HCT116 (cell line): ENCODE data around the gene SLC2A1. TPM values are rescaled to one million over a fixed set of nuclear protein-coding genes. Genes with fewer than 3 reads are reported as not detected.

Experiments
- ATAC-seq: fragments of 200-7000 bp; cut with Tn5 transposase; 2 replicates; pipeline ENCODE4 v1.9.1; 2020; ENCODE audit warnings: mild to moderate bottlenecking, moderate library complexity
- BruUV-seq: library from RNA; stranded (reverse); fragments of 400-500 nt; replicated peaks from 2 replicates; lab custom pipeline; 2021; lab: Mats Ljungman, UMichigan
- CTCF ChIA-PET: fragments of 300-600 bp; sonication (Branson Sonifier 250); formaldehyde crosslinking; loops from one replicate; lab custom pipeline; 2021; ENCODE audit warnings: antibody characterized with exemption; lab: Charles Lee
- POLR2A ChIA-PET: fragments of 300-600, 350-600 bp; sonication (Branson Sonifier 250); formaldehyde crosslinking; loops from one replicate; lab custom pipeline; 2021; ENCODE audit warnings: antibody characterized with exemption; lab: Charles Lee
- RAD21 ChIA-PET, 2 experiments: fragments of 300-600 bp; sonication (Branson Sonifier 250); formaldehyde crosslinking; loops; one replicate each; lab custom pipeline; 2023; ENCODE audit warnings: low total read pairs in 2 of 2; ENCODE audit not compliant: uncharacterized antibody in 2 of 2, unreplicated experiment in 2 of 2, low non-redundant PET in 1 of 2; lab: Charles Lee
- DNase-seq: peaks from one replicate; pipeline ENCODE4 v3.0.0-alpha.2; 2010; ENCODE audit warnings: low read depth, low spot score
- H2AFZ ChIP-seq: fragments of 200-600 bp; shearing (Covaris generic), sonication (generic); 2 replicates; pipeline ENCODE4 v1.6.1; 2017; ENCODE audit warnings: low read depth, mixed run types, mixed read lengths, antibody characterized with exemption, low read length; ENCODE audit not compliant: poor library complexity, severe bottlenecking
- H3K27ac ChIP-seq: 2 replicates; pipeline ENCODE4 v1.5.1; 2012; ENCODE audit warnings: low read depth, low read length
- H3K27me3 ChIP-seq: fragments of 200-600 bp; sonication (generic); 2 replicates; pipeline ENCODE4 v1.6.1; 2016; ENCODE audit warnings: mixed run types, low read length, mixed read lengths; ENCODE audit not compliant: insufficient read depth
- H3K36me3 ChIP-seq, 2 experiments: fragments of 200-500 bp in 1 of 2; fragments of 200-600 bp in 1 of 2; sonication (Bioruptor generic) in 1 of 2; sonication (generic) in 1 of 2; 2 replicates each; pipeline versions ENCODE4 v1.5.1 to v1.6.1; 2014 to 2016; ENCODE audit warnings: low read length in 2 of 2, inconsistent platforms in 1 of 2, mixed read lengths in 1 of 2, mixed run types in 1 of 2; ENCODE audit not compliant: insufficient read depth in 2 of 2, control insufficient read depth in 1 of 2
- H3K4me1 ChIP-seq, 2 experiments: fragments of 200-600 bp in 1 of 2; sonication (generic) in 1 of 2; 2 replicates each; pipeline versions ENCODE4 v1.5.1 to v1.6.1; 2012 to 2017; ENCODE audit warnings: low read length in 2 of 2, inconsistent platforms in 1 of 2, mild to moderate bottlenecking in 1 of 2, mixed read lengths in 1 of 2, mixed run types in 1 of 2, moderate library complexity in 1 of 2; ENCODE audit not compliant: insufficient read depth in 2 of 2, control insufficient read depth in 1 of 2
- H3K4me2 ChIP-seq: fragments of 200-600 bp; sonication (generic); 2 replicates; pipeline ENCODE4 v1.6.1; 2017; ENCODE audit warnings: mixed run types, low read length, mixed read lengths
- H3K4me3 ChIP-seq, 2 experiments: fragments of 200-600 bp in 1 of 2; sonication (generic) in 1 of 2; replicated peaks in 1 of 2; 2 replicates each; pipeline ENCODE4 v1.5.1; 2011 to 2016; ENCODE audit warnings: low read length in 2 of 2, control low read depth in 1 of 2, low read depth in 1 of 2, mild to moderate bottlenecking in 1 of 2, mixed read lengths in 1 of 2, mixed run types in 1 of 2
- H3K79me2 ChIP-seq: fragments of 200-600 bp; sonication (generic); 2 replicates; pipeline ENCODE4 v1.6.1; 2017; ENCODE audit warnings: mild to moderate bottlenecking, mixed run types, low read length, moderate library complexity, mixed read lengths; ENCODE audit not compliant: insufficient read depth
- H3K9ac ChIP-seq: fragments of 200-600 bp; sonication (generic); 2 replicates; pipeline ENCODE4 v1.6.1; 2016; ENCODE audit warnings: low read length, mixed read lengths
- H3K9me2 ChIP-seq: fragments of 200-600 bp; sonication (generic), shearing (Covaris generic); 2 replicates; pipeline ENCODE4 v1.6.1; 2017; ENCODE audit warnings: mixed run types, mild to moderate bottlenecking, moderate library complexity; ENCODE audit not compliant: insufficient read depth
- H3K9me3 ChIP-seq, 2 experiments: fragments of 200-500 bp in 1 of 2; fragments of 200-600 bp in 1 of 2; sonication (Bioruptor generic) in 1 of 2; sonication (generic) in 1 of 2; 2 replicates each; pipeline ENCODE4 v1.6.1; 2014 to 2017; ENCODE audit warnings: low read length in 2 of 2, mixed read lengths in 2 of 2, inconsistent platforms in 1 of 2, low read depth in 1 of 2, mild to moderate bottlenecking in 1 of 2, mixed run types in 1 of 2, moderate library complexity in 1 of 2; ENCODE audit not compliant: control insufficient read depth in 1 of 2, insufficient read depth in 1 of 2
- H4K20me1 ChIP-seq: fragments of 200-600 bp; sonication (generic), shearing (Covaris generic); 2 replicates; pipeline ENCODE4 v1.6.1; 2017; ENCODE audit warnings: mixed run types, mild to moderate bottlenecking, moderate library complexity; ENCODE audit not compliant: insufficient read depth
- CBX3 ChIP-seq: IDR thresholded peaks from 2 replicates; pipeline ENCODE4 v1.6.1; 2012; ENCODE audit warnings: low read depth
- CEBPB ChIP-seq: IDR thresholded peaks from 2 replicates; pipeline ENCODE4 v1.6.1; 2012; ENCODE audit warnings: low read depth
- CTCF ChIP-seq, 3 experiments: fragments of 200-600 bp in 1 of 3; sonication (generic) in 1 of 3; IDR thresholded peaks in 2 of 3; conservative IDR thresholded peaks in 1 of 3; 2 replicates each; pipeline ENCODE4 v1.5.1; 2012 to 2017; ENCODE audit warnings: low read depth in 2 of 3, low read length in 2 of 3, antibody characterized with exemption in 1 of 3, borderline replicate concordance in 1 of 3, control low read depth in 1 of 3, mild to moderate bottlenecking in 1 of 3, mixed read lengths in 1 of 3, mixed run types in 1 of 3, moderate library complexity in 1 of 3; ENCODE audit not compliant: insufficient read depth in 1 of 3
- EGR1 ChIP-seq: IDR thresholded peaks from 2 replicates; pipeline ENCODE4 v1.6.1; 2012; ENCODE audit warnings: low read depth
- ELF1 ChIP-seq: IDR thresholded peaks from 2 replicates; pipeline ENCODE4 v1.6.1; 2012; ENCODE audit warnings: low read depth, borderline replicate concordance
- EZH2 ChIP-seq: fragments of 200-600 bp; sonication (generic); IDR thresholded peaks from 2 replicates; pipeline ENCODE4 v1.6.1; 2017; ENCODE audit warnings: antibody characterized with exemption, mixed run types
- FOSL1 ChIP-seq: IDR thresholded peaks from 2 replicates; pipeline ENCODE4 v1.6.1; 2012; ENCODE audit warnings: low read depth
- JUND ChIP-seq: IDR thresholded peaks from 2 replicates; pipeline ENCODE4 v1.6.1; 2012
- MAX ChIP-seq: IDR thresholded peaks from 2 replicates; pipeline ENCODE4 v1.6.1; 2012
- POLR2A ChIP-seq: IDR thresholded peaks from 2 replicates; pipeline ENCODE4 v1.7.0; 2011; ENCODE audit warnings: borderline replicate concordance; ENCODE audit not compliant: insufficient read depth, insufficient read length; ENCODE audit errors: extremely low read depth
- RAD21 ChIP-seq: IDR thresholded peaks from 2 replicates; pipeline ENCODE4 v1.6.1; 2012; ENCODE audit warnings: low read depth, mild to moderate bottlenecking
- REST ChIP-seq: IDR thresholded peaks from 2 replicates; pipeline ENCODE4 v1.6.1; 2012; ENCODE audit warnings: low read depth
- SIN3A ChIP-seq: IDR thresholded peaks from 2 replicates; pipeline ENCODE4 v1.6.1; 2012; ENCODE audit warnings: low read depth
- SRF ChIP-seq: IDR thresholded peaks from 2 replicates; pipeline ENCODE4 v1.6.1; 2012; ENCODE audit warnings: low read depth
- TCF7L2 ChIP-seq: IDR thresholded peaks from 2 replicates; pipeline ENCODE4 v1.7.0; 2011; ENCODE audit warnings: borderline replicate concordance, inconsistent platforms; ENCODE audit not compliant: insufficient read depth, insufficient read length; ENCODE audit errors: extremely low read depth
- YY1 ChIP-seq: IDR thresholded peaks from 2 replicates; pipeline ENCODE4 v1.6.1; 2011; ENCODE audit warnings: low read length, low read depth, moderate library complexity, mild to moderate bottlenecking; ENCODE audit not compliant: insufficient replicate concordance; ENCODE audit errors: extremely low read depth
- ZFX ChIP-seq: fragments of 450-650 bp; IDR thresholded peaks from 2 replicates; pipeline ENCODE4 v1.6.1; 2017
- ZNF274 ChIP-seq: fragments of 200-500 bp; sonication (Bioruptor generic); IDR thresholded peaks from 2 replicates; pipeline ENCODE4 v1.6.1; 2014; ENCODE audit warnings: mild to moderate bottlenecking, low read depth, low read length, inconsistent platforms
- intact Hi-C: fragments of 100-400 bp; cut with micrococcal nuclease; formaldehyde crosslinking; loops from 2 replicates; pipeline ENCODE4 v1.10.0; 2022
- total RNA-seq: library from RNA; stranded (reverse); gene quantifications from one replicate; pipeline ENCODE4 v1.2.1, GENCODE V29; 2021; ENCODE audit not compliant: unreplicated experiment

SLC2A1 gene
- total RNA-seq, 1 experiment from 2014 or later: 248 TPM

GRCh38 chr1:42926235-42926878 is 32.3 kb downstream of the SLC2A1 start:
- Histone ChIP-seq H3K4me1 (peaks cover 12 to 52% of the 10 kb centered on the region in 2 experiments; a peak in 3 of 4 replicates), H3K9me2 (no peaks in the 10 kb centered on the region), H3K27ac (peak overlapping the region; percentile 67), H3K36me3 (peaks cover 27 to 45% of the 10 kb centered on the region in 2 experiments), H3K4me2 (peak overlapping the region; percentile 10; the same call in 1 of the 2 replicates), H3K9ac (no peak overlapping the region), H4K20me1 (no peaks in the 10 kb centered on the region), H3K9me3 (no peaks in the 10 kb centered on the region), H3K79me2 (peaks cover 15% of the 10 kb centered on the region), H2AFZ (no peak overlapping the region), H3K4me3 (no peak overlapping the region), H3K27me3 (no peaks in the 10 kb centered on the region)
- ChIA-PET POLR2A (interaction anchor here (1.4 kb wide), 1 partner anchor 16 kb away, joined by 3 read pairs; no protein-coding TSS in a partner anchor), RAD21 (interaction anchor here (1.0 to 1.2 kb wide), 2 partner anchors 147 kb away, joined by 3 to 4 read pairs; no protein-coding TSS in a partner anchor), CTCF (interaction anchor here (1.6 to 1.7 kb wide), 2 partner anchors 11 to 147 kb away, joined by 4 to 5 read pairs; no protein-coding TSS in a partner anchor)
- DNase-seq (no peak), ATAC-seq (no peak)
- TF ChIP-seq FOSL1 (no peak), EZH2 (no peak), YY1 (no peak), SRF (no peak), ZFX (no peak), EGR1 (no peak), RAD21 (no peak), REST (no peak), ZNF274 (no peak), JUND (no peak), POLR2A (no peak), MAX (no peak), CEBPB (no peak), SIN3A (no peak), CTCF (IDR thresholded peaks at IDR 0.05 in 2 of 3, conservative IDR thresholded peaks at IDR 0.05 in 1 of 3; ENCODE audit: borderline replicate concordance in 1 of 3, insufficient read depth in 1 of 3, low read depth in 2 of 3, low read length in 2 of 3) (no peak), TCF7L2 (no peak), ELF1 (no peak), CBX3 (no peak)
- intact Hi-C loops: no loop called here
- TSS peak; percentile 30 for BruUV-seq
